ENCODE measurements around the gene NPLOC4.

Gene NPLOC4

DNA sequence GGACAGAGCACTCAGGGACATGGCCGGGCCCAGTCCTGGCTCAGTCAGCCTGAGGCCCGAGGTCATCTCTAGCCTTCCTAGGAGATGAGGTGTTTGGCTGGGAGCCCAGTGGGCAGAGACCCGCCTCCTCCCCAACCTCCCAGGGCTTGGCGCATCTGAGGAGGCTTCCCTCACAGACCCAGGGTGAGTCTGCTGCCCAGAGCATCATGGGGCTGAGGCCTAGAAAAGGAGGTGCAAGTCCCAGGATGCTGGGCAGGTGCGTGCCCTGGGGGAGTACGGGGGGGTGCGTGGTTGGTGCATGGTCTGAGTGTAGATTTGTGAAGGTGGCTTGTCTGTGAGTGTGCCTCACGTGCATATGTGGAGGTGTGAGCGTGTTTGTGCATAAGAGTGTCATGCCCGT, 14.8 kb upstream of the NPLOC4 start:
- TF ChIP-seq, protein P1, sequence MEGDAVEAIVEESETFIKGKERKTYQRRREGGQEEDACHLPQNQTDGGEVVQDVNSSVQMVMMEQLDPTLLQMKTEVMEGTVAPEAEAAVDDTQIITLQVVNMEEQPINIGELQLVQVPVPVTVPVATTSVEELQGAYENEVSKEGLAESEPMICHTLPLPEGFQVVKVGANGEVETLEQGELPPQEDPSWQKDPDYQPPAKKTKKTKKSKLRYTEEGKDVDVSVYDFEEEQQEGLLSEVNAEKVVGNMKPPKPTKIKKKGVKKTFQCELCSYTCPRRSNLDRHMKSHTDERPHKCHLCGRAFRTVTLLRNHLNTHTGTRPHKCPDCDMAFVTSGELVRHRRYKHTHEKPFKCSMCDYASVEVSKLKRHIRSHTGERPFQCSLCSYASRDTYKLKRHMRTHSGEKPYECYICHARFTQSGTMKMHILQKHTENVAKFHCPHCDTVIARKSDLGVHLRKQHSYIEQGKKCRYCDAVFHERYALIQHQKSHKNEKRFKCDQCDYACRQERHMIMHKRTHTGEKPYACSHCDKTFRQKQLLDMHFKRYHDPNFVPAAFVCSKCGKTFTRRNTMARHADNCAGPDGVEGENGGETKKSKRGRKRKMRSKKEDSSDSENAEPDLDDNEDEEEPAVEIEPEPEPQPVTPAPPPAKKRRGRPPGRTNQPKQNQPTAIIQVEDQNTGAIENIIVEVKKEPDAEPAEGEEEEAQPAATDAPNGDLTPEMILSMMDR (IDR thresholded peaks at IDR 0.05; ENCODE audit: low read depth, low read length), result no peak
- peak; percentile 39 for DNase-seq (ENCODE audit: extremely low read depth, low read depth)

GRCh38 chr17:81650951-81651350, 14.0 kb upstream of the NPLOC4 start:
- DNase-seq (ENCODE audit: extremely low read depth, low read depth), result no peak
- TF ChIP-seq, protein P1 (IDR thresholded peaks at IDR 0.05; ENCODE audit: low read depth, low read length), result no peak

GRCh38 chr17:81648707-81649085, 11.8 kb upstream of the NPLOC4 start:
- TF ChIP-seq, protein P1 (IDR thresholded peaks at IDR 0.05; ENCODE audit: low read depth, low read length), result no peak
- no peak for DNase-seq (ENCODE audit: extremely low read depth, low read depth)

- TF ChIP-seq, protein P1 (IDR thresholded peaks at IDR 0.05; ENCODE audit: low read depth, low read length), result no peak
- no peak for DNase-seq (ENCODE audit: extremely low read depth, low read depth)
Measured at GRCh38 chr17:81648013-81648706, 11.2 kb upstream of the NPLOC4 start.

- no peak for DNase-seq (ENCODE audit: extremely low read depth, low read depth)
- TF ChIP-seq, protein P1 (IDR thresholded peaks at IDR 0.05; ENCODE audit: low read depth, low read length), result no peak
Measured at GRCh38 chr17:81647640-81648012, 10.7 kb upstream of the NPLOC4 start.

DNA sequence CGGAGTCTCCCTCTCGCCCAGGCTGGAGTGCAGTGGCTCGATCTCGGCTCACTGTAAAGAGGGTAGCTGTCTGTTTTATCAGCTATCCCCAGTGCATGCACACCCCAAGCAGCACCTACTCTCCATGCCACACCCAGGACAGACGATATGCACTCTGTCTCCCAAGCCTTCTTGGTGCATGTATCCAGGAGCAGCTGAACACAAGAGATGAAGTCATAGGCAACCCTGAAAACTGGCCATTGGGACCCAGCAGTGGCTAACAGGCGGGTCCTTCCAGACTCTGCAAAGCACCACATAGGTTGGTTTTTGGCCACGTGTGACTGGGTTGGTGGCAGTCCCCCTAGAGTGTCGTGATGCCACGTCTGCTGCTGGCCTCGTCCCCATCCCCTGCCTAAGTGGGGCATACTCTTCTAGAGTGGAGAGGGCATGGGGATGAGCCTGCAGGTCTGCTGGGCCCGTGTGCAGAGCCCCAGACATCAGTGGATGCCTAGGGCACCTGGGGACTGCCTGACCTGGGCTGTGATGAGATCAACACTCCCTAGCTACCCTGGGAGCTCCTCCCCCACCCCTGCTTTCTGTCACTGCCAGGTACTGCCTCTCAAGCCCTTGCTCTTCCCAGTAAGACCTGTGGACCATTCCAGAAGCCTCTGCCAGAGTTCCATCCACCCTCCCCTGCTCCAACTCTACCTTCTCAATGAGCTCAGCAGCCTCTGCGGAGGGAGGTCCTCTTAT, 10.1 kb upstream of the NPLOC4 start:
- TF ChIP-seq, protein P1 (IDR thresholded peaks at IDR 0.05; ENCODE audit: low read depth, low read length), result no peak
- no peak for DNase-seq (ENCODE audit: extremely low read depth, low read depth)

Measured in AG09319 (cell line).